8988T (cell line): ENCODE results near the gene LRWD1.
"Not testable (repeated sequence)": the region's sequence is repeated elsewhere in the genome, so short reads cannot be mapped to it uniquely, and the experiment has no call there.

Experiments used
- DNase-seq: peaks from one replicate; pipeline ENCODE4 v3.0.0; 2011

LRWD1 gene

GRCh38 chr7:102444961-102445673 lies 19.7 kb upstream of the LRWD1 start:
- no peak for DNase-seq

- no peak for DNase-seq
These were observed 19.1 kb upstream of the LRWD1 start for GRCh38 chr7:102445674-102446071.

- no peak for DNase-seq
These were observed 18.2 kb upstream of the LRWD1 start for GRCh38 chr7:102446387-102447156.

- no peak for DNase-seq
These were observed 17.5 kb upstream of the LRWD1 start for GRCh38 chr7:102447311-102447710.

- DNase-seq, result no peak
These were observed 15.6 kb upstream of the LRWD1 start for GRCh38 chr7:102449136-102449535.

- no peak for DNase-seq
These were observed 14.5 kb upstream of the LRWD1 start for GRCh38 chr7:102450242-102450641.

GRCh38 chr7:102451371-102452054 lies 13.3 kb upstream of the LRWD1 start:
- no peak for DNase-seq

- no peak for DNase-seq
These were observed 12.3 kb upstream of the LRWD1 start for GRCh38 chr7:102452451-102452850.

GRCh38 chr7:102453319-102453718 lies 11.5 kb upstream of the LRWD1 start:
- no peak for DNase-seq

GRCh38 chr7:102454468-102454867 lies 10.3 kb upstream of the LRWD1 start:
- DNase-seq, result no peak

- not testable (repeated sequence) for DNase-seq
These were observed 9.9 kb upstream of the LRWD1 start for GRCh38 chr7:102454932-102455331.

- DNase-seq, result no peak
These were observed 9.2 kb upstream of the LRWD1 start for GRCh38 chr7:102455596-102455995.

GRCh38 chr7:102456327-102456726 lies 8.5 kb upstream of the LRWD1 start:
- no peak for DNase-seq

GRCh38 chr7:102457352-102457924 lies 7.3 kb upstream of the LRWD1 start:
- DNase-seq, result no peak

GRCh38 chr7:102459221-102459844 lies 5.5 kb upstream of the LRWD1 start:
- DNase-seq, result no peak

GRCh38 chr7:102460467-102460866 lies 4.3 kb upstream of the LRWD1 start:
- DNase-seq, result no peak

- no peak for DNase-seq
These were observed 775 bp upstream of the LRWD1 start for GRCh38 chr7:102463841-102464576.

- DNase-seq, result no peak
These were observed 1.3 kb downstream of the LRWD1 start for GRCh38 chr7:102466097-102466496.

- no peak for DNase-seq
These were observed 3.0 kb downstream of the LRWD1 start for GRCh38 chr7:102467581-102468477.

- no peak for DNase-seq
These were observed 3.9 kb downstream of the LRWD1 start for GRCh38 chr7:102468478-102469350.
